GM10248 (cell line): Measurements from ENCODE around the gene TMPRSS2.

Experiments used
- CTCF ChIA-PET: fragments of 300-600 bp; sonication (Branson Sonifier 250); formaldehyde crosslinking; extraction: SDS; loops from one replicate; lab custom pipeline; 2021; ENCODE audit warnings: antibody characterized with exemption; lab: Yijun Ruan, JAX
- POLR2A ChIA-PET: fragments of 350-650 bp; sonication (Branson Sonifier 250); formaldehyde crosslinking; extraction: SDS; loops from one replicate; lab custom pipeline; 2020; ENCODE audit warnings: antibody characterized with exemption; lab: Yijun Ruan, JAX
- DNase-seq: peaks from one replicate; pipeline ENCODE4 v3.0.0; 2012; ENCODE audit errors: extremely low spot score
- CTCF ChIP-seq: IDR thresholded peaks from 2 replicates; pipeline ENCODE4 v1.5.1; 2012; ENCODE audit warnings: mild to moderate bottlenecking, low read depth; ENCODE audit errors: extremely low read depth, missing control alignments, control extremely low read depth

Gene TMPRSS2

GRCh38 chr21:41511858-41512257 is 3.9 kb upstream of the TMPRSS2 start:
- POLR2A ChIA-PET = no interaction called here
- TF ChIP-seq CTCF = no peak
- CTCF ChIA-PET = interaction anchor here (0.9 kb wide), 1 partner anchor 13 kb away, joined by 3 read pairs; no protein-coding TSS in a partner anchor
- DNase-seq = no peak

- no peak for DNase-seq
- ChIA-PET POLR2A (no interaction called here), CTCF (no interaction called here)
- no peak for TF ChIP-seq CTCF
Observed at GRCh38 chr21:41510500-41510899, 2.5 kb upstream of the TMPRSS2 start.

GRCh38 chr21:41509733-41510132 is 1.8 kb upstream of the TMPRSS2 start:
- TF ChIP-seq CTCF = no peak
- no peak for DNase-seq
- ChIA-PET POLR2A (no interaction called here), CTCF (no interaction called here)

GRCh38 chr21:41509145-41509496 is 1.2 kb upstream of the TMPRSS2 start:
- POLR2A ChIA-PET = no interaction called here
- DNase-seq = no peak
- TF ChIP-seq CTCF = no peak
- CTCF ChIA-PET = no interaction called here

GRCh38 chr21:41508415-41509144 is 622 bp upstream of the TMPRSS2 start:
- DNase-seq = no peak
- TF ChIP-seq CTCF = no peak
- ChIA-PET POLR2A (no interaction called here), CTCF (no interaction called here)

GRCh38 chr21:41506611-41507520 is 1.1 kb downstream of the TMPRSS2 start:
- no peak for TF ChIP-seq CTCF
- CTCF ChIA-PET = no interaction called here
- no peak for DNase-seq
- POLR2A ChIA-PET = no interaction called here
